ENCODE data around the gene ZNF860. TPM values are rescaled to one million over a fixed set of nuclear protein-coding genes. Genes with fewer than 3 reads are reported as not detected.

ZNF860 gene
- total and polyA plus RNA-seq, 2 of the 4 experiments (the other 2 are of a cell fraction): 0.18 to 0.26 TPM

DNA sequence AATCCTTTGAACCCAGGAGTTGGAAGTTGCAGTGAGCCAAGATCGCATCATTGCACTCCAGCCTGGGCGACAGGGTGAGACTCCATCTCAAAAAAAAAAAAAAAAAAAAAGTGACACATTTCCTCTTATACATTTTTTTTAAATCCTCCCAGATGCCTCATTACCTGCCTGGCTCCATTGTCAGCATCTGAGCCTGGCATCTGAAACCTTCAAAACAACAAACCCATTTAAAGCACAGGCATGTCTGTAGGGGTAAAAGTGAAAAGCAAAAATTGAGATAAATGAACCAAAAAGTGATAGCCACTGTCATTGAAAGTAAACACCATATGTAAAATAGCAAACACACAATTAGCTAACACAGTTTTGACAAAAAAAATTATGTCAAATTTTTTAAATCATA is 39.1 kb upstream of the ZNF860 start:
- Histone ChIP-seq H3K79me1 (ENCODE audit: low read depth in 1 of 2, low read length in 2 of 2) (peaks cover 9 to 12% of the 10 kb centered on the region in 2 experiments; a peak in 1 of 4 replicates), H2BK20ac (ENCODE audit: low read depth, low read length) (no peak overlapping the region), H2AFZ (replicated peaks; ENCODE audit: low read length, poor library complexity) (no peak overlapping the region), H3K9ac (ENCODE audit: low read depth, low read length) (no peak overlapping the region), H4K91ac (ENCODE audit: insufficient read depth, low read depth, low read length) (no peak overlapping the region), H3K18ac (ENCODE audit: low read depth, low read length) (no peak overlapping the region), H3K23ac (ENCODE audit: low read depth, low read length) (no peak overlapping the region), H3K4ac (ENCODE audit: low read depth, low read length) (no peak overlapping the region), H2BK120ac (ENCODE audit: low read depth, low read length) (no peak overlapping the region), H3K4me2 (ENCODE audit: low read depth, low read length) (no peak overlapping the region), H3K4me1 (ENCODE audit: control insufficient read depth, insufficient read depth, low read length) (peaks cover 3% of the 10 kb centered on the region), H4K5ac (ENCODE audit: low read depth, low read length) (no peak overlapping the region), H4K20me1 (ENCODE audit: insufficient read depth, low read length) (no peaks in the 10 kb centered on the region), H3K56ac (ENCODE audit: extremely low read depth, insufficient read depth, low read length) (no peak overlapping the region), H3K36me3 (ENCODE audit: control insufficient read depth, insufficient read depth, low read length) (no peaks in the 10 kb centered on the region), H2BK5ac (ENCODE audit: low read depth, low read length, poor library complexity, severe bottlenecking) (no peak overlapping the region), H3K9me1 (ENCODE audit: insufficient read depth, low read length) (peaks cover 3% of the 10 kb centered on the region; the same call in 1 of the 2 replicates), H3K27ac (ENCODE audit: insufficient read depth, low read length) (no peak overlapping the region), H4K8ac (ENCODE audit: low read depth in 2 of 2, low read length in 2 of 2) (no peak overlapping the region), H3K4me3 (ENCODE audit: insufficient read depth, low read depth, low read length) (no peak overlapping the region), H3K14ac (replicated peaks; ENCODE audit: low read depth, low read length) (no peak overlapping the region), H2BK15ac (ENCODE audit: low read depth, low read length) (no peak overlapping the region), H3K27me3 (ENCODE audit: control insufficient read depth, insufficient read depth, low read length) (no peaks in the 10 kb centered on the region), H2AK5ac (ENCODE audit: low read depth, low read length) (no peak overlapping the region), H3K9me3 (ENCODE audit: control insufficient read depth, insufficient read depth, low read length) (no peaks in the 10 kb centered on the region), H2AK9ac (replicated peaks; ENCODE audit: low read depth, low read length, poor library complexity) (no peak overlapping the region)
- no CpG with 5 or more reads among the region's 2 CpGs for WGBS, 2 experiments (ENCODE audit: extremely low coverage in 2 of 2, insufficient read length in 1 of 2)
- ChIA-PET POLR2A (ENCODE audit: unreplicated experiment) (no interaction called here), CTCF (interaction anchor here (0.5 kb wide), 1 partner anchor 145 kb away, joined by 3 read pairs; no protein-coding TSS in a partner anchor)
- TF ChIP-seq CHD1 (IDR thresholded peaks at IDR 0.05; ENCODE audit: low read depth, low read length) (no peak), SMC3 (IDR thresholded peaks at IDR 0.05; ENCODE audit: low read depth, low read length) (no peak), USF2 (IDR thresholded peaks at IDR 0.05; ENCODE audit: low read depth, low read length) (no peak), RCOR1 (IDR thresholded peaks at IDR 0.05; ENCODE audit: insufficient replicate concordance, low read length) (no peak), NFE2L2 (IDR thresholded peaks at IDR 0.05; ENCODE audit: low read depth, low read length) (no peak), MAFK (IDR thresholded peaks at IDR 0.05; ENCODE audit: low read depth, low read length) (no peak), POLR2A (IDR thresholded peaks at IDR 0.05; ENCODE audit: low read depth, low read length) (no peak), ELK1 (IDR thresholded peaks at IDR 0.05; ENCODE audit: borderline replicate concordance, low read depth, low read length) (no peak), BHLHE40 (IDR thresholded peaks at IDR 0.05; ENCODE audit: low read depth, low read length) (no peak), MAZ (IDR thresholded peaks at IDR 0.05; ENCODE audit: borderline replicate concordance, low read depth, low read length) (no peak), CEBPB (IDR thresholded peaks at IDR 0.05; ENCODE audit: low read depth, low read length) (no peak), CTCF (conservative IDR thresholded peaks at IDR 0.05; ENCODE audit: low read depth, low read length) (no peak), RAD21 (IDR thresholded peaks at IDR 0.05; ENCODE audit: low read length) (no peak), MXI1 (IDR thresholded peaks at IDR 0.05; ENCODE audit: borderline replicate concordance, low read depth, low read length) (no peak), RFX5 (IDR thresholded peaks at IDR 0.05; ENCODE audit: low read depth, low read length) (no peak), FOS (IDR thresholded peaks at IDR 0.05; ENCODE audit: low read depth, low read length) (no peak)
- DNase-seq (no peak), ATAC-seq (ENCODE audit: low read depth) (no peak)
- BruUV-seq (replicated peaks): no TSS peak
- intact Hi-C loops (cut with micrococcal nuclease): no loop called here
- dilution Hi-C loops (cut with HindIII; ENCODE audit: low sequenced_read_pairs, unreplicated experiment): no loop called here
- in situ Hi-C loops (cut with MboI; ENCODE audit: low sequenced_read_pairs): no loop called here

Measured in IMR-90 (cell line).